CD4-positive, alpha-beta T cell (primary cell): ENCODE measurements around the gene MPIG6B. TPM values are rescaled to one million over a fixed set of nuclear protein-coding genes. Genes with fewer than 3 reads are reported as not detected.

Experiments used
- ATAC-seq: fragments of 200-7000 bp; cut with Tn5 transposase; one replicate; pipeline ENCODE4 v1.10.0; 2022; ENCODE audit warnings: mild to moderate bottlenecking; ENCODE audit not compliant: poor library complexity
- CTCF ChIA-PET: fragments of 350-600 bp; sonication (Branson Sonifier 250); formaldehyde crosslinking; loops from one replicate; lab custom pipeline; 2021; ENCODE audit warnings: antibody characterized with exemption, inconsistent platforms; lab: Charles Lee
- POLR2A ChIA-PET: fragments of 350-600 bp; sonication (Branson Sonifier 250); formaldehyde crosslinking; loops from one replicate; lab custom pipeline; 2021; ENCODE audit warnings: antibody characterized with exemption, inconsistent platforms; lab: Charles Lee
- DNase-seq, 14 experiments: peaks; one replicate each; pipeline ENCODE4 v3.0.0-alpha.2; 2013 to 2020; ENCODE audit warnings: mixed read lengths in 2 of 14
- H3K27ac ChIP-seq, 2 donors: one replicate each; pipeline versions ENCODE4 v1.5.1 to v1.7.0; 2013; ENCODE audit warnings: low read length in 2 of 2, low read depth in 1 of 2, mild to moderate bottlenecking in 1 of 2
- H3K27me3 ChIP-seq, 2 experiments: 1 replicate in 1 of 2; 2 replicates in 1 of 2; pipeline versions ENCODE4 v1.6.1 to v1.7.0; 2013; ENCODE audit warnings: low read length in 2 of 2, control low read depth in 1 of 2, mild to moderate bottlenecking in 1 of 2, moderate library complexity in 1 of 2; ENCODE audit not compliant: insufficient read depth in 2 of 2, control insufficient read depth in 1 of 2
- H3K36me3 ChIP-seq: one replicate; pipeline ENCODE4 v1.6.1; 2013; ENCODE audit warnings: low read length, control low read depth; ENCODE audit not compliant: insufficient read depth
- H3K4me1 ChIP-seq: one replicate; pipeline ENCODE4 v1.6.1; 2013; ENCODE audit warnings: low read length, control low read depth; ENCODE audit not compliant: insufficient read depth
- H3K4me3 ChIP-seq: one replicate; pipeline ENCODE4 v1.5.1; 2013; ENCODE audit warnings: mild to moderate bottlenecking, low read length, moderate library complexity
- H3K9me3 ChIP-seq, 2 experiments: 1 replicate in 1 of 2; 2 replicates in 1 of 2; pipeline versions ENCODE4 v1.6.1 to v1.7.0; 2013; ENCODE audit warnings: low read length in 2 of 2, mild to moderate bottlenecking in 2 of 2, control low read depth in 1 of 2, moderate library complexity in 1 of 2; ENCODE audit not compliant: control insufficient read depth in 1 of 2, insufficient read depth in 1 of 2
- H3K27ac Mint-ChIP-seq: one replicate; pipeline ENCODE4 v1.8.0; 2020; ENCODE audit warnings: mixed read lengths
- H3K27me3 Mint-ChIP-seq: one replicate; pipeline ENCODE4 v1.8.0; 2021; ENCODE audit warnings: mixed read lengths
- H3K36me3 Mint-ChIP-seq: one replicate; pipeline ENCODE4 v1.8.0; 2021; ENCODE audit warnings: low read depth, mixed read lengths
- H3K4me1 Mint-ChIP-seq: one replicate; pipeline ENCODE4 v1.8.0; 2021; ENCODE audit warnings: low read depth, mixed read lengths
- H3K4me3 Mint-ChIP-seq: one replicate; pipeline ENCODE4 v1.8.0; 2020; ENCODE audit warnings: mild to moderate bottlenecking, mixed read lengths
- H3K9me3 Mint-ChIP-seq: one replicate; pipeline ENCODE4 v1.8.0; 2020; ENCODE audit warnings: mixed read lengths
- CTCF ChIP-seq: fragments of 200-600 bp; IDR thresholded peaks from one replicate; pipeline ENCODE4 v1.8.0; 2022; ENCODE audit warnings: antibody characterized with exemption, mild to moderate bottlenecking
- intact Hi-C, 2 experiments: fragments of 100-400 bp; cut with DNase I in 1 of 2; cut with micrococcal nuclease in 1 of 2; formaldehyde crosslinking; loops; one replicate each; pipeline versions ENCODE4 v1.15.1 to v1.9.0; 2023 to 2025; cut with DNase I, micrococcal nuclease
- total RNA-seq, 174 experiments: library from RNA in 2 of 174; stranded (reverse) in 2 of 174; gene quantifications; one replicate each; pipeline ENCODE4 v1.2.3 and lab custom pipeline; 2021 to 2026

MPIG6B gene
- total RNA-seq, 2 experiments from 2014 or later, result 0.11 to 0.17 TPM

GRCh38 chr6:31723980-31724691 lies 963 bp downstream of the MPIG6B start:
- H3K27ac ChIP-seq, result no peak overlapping the region
- no peak overlapping the region for H3K4me3 Mint-ChIP-seq
- H3K9me3 ChIP-seq, result no peaks in the 10 kb centered on the region
- no peak overlapping the region for H3K27ac Mint-ChIP-seq
- H3K36me3 ChIP-seq, result no peaks in the 10 kb centered on the region
- peaks cover 38% of the 10 kb centered on the region for H3K4me1 ChIP-seq
- intact Hi-C loops, result no loop called here
- H3K36me3 Mint-ChIP-seq, result peaks cover 6% of the 10 kb centered on the region
- TF ChIP-seq CTCF, result no peak
- peaks cover 29% of the 10 kb centered on the region for H3K4me1 Mint-ChIP-seq
- ChIA-PET POLR2A (interaction anchor here (1.4 kb wide), 1 partner anchor 21 kb away, joined by 4 read pairs; the partner anchor contains the start of gene ABHD16A), CTCF (no interaction called here)
- DNase-seq, result no peak
- H3K27me3 Mint-ChIP-seq, result no peaks in the 10 kb centered on the region
- no peak overlapping the region for H3K4me3 ChIP-seq
- no peaks in the 10 kb centered on the region for H3K27me3 ChIP-seq
- ATAC-seq, result no peak
- H3K9me3 Mint-ChIP-seq, result no peaks in the 10 kb centered on the region

GRCh38 chr6:31725502-31726350 lies 2.6 kb downstream of the MPIG6B start:
- peaks cover 42% of the 10 kb centered on the region for H3K4me1 Mint-ChIP-seq
- Histone ChIP-seq H3K27me3 (no peaks in the 10 kb centered on the region), H3K36me3 (peaks cover 5% of the 10 kb centered on the region), H3K27ac (no peak overlapping the region), H3K4me3 (no peak overlapping the region), H3K4me1 (peaks cover 52% of the 10 kb centered on the region), H3K9me3 (no peaks in the 10 kb centered on the region)
- peaks cover 19% of the 10 kb centered on the region for H3K36me3 Mint-ChIP-seq
- CTCF ChIA-PET, result interaction anchor here (5.8 kb wide), 1 partner anchor 13 kb away, joined by 41 read pairs; the partner anchor contains the start of gene MSH5
- ATAC-seq (no peak), DNase-seq (peak in 1 of 14 experiments; percentile 13)
- no peaks in the 10 kb centered on the region for H3K9me3 Mint-ChIP-seq
- POLR2A ChIA-PET, result no interaction called here
- no peak overlapping the region for H3K27ac Mint-ChIP-seq
- TF ChIP-seq CTCF, result no peak
- H3K27me3 Mint-ChIP-seq, result no peaks in the 10 kb centered on the region
- intact Hi-C loops, result no loop called here
- no peak overlapping the region for H3K4me3 Mint-ChIP-seq

- Mint-ChIP-seq H3K27me3 (no peaks in the 10 kb centered on the region), H3K4me3 (peak overlapping the region; percentile 80), H3K9me3 (no peaks in the 10 kb centered on the region), H3K4me1 (peaks cover 50% of the 10 kb centered on the region), H3K36me3 (peaks cover 32% of the 10 kb centered on the region), H3K27ac (peak overlapping the region; percentile 59)
- ATAC-seq (peak; percentile 6), DNase-seq (peak in 5 of 14 experiments; percentile 17 to 69 (median 48))
- no peak overlapping the region for H3K4me3 ChIP-seq
- no peaks in the 10 kb centered on the region for H3K27me3 ChIP-seq
- H3K4me1 ChIP-seq, result peaks cover 55% of the 10 kb centered on the region
- POLR2A ChIA-PET, result interaction anchor here (0.8 to 1.6 kb wide), 4 partner anchors 12 to 100 kb away, joined by 3 to 5 read pairs (median 3); partner anchors contain the start of genes ABHD16A, HSPA1B and LSM2
- intact Hi-C loops, result no loop called here
- no peak overlapping the region for H3K27ac ChIP-seq
- TF ChIP-seq CTCF, result no peak
- CTCF ChIA-PET, result interaction anchor here (1.0 to 5.8 kb wide), 4 partner anchors 12 to 103 kb away, joined by 3 to 41 read pairs (median 14); partner anchors contain the start of gene MSH5
- no peaks in the 10 kb centered on the region for H3K9me3 ChIP-seq
- H3K36me3 ChIP-seq, result peaks cover 18% of the 10 kb centered on the region
Measured at GRCh38 chr6:31727034-31727716, 4.0 kb downstream of the MPIG6B start.
